Adrenal gland (tissue), 5 donors: ENCODE data around the gene FADS2.

Experiments
- CTCF ChIP-seq, 6 experiments: fragments of 450-650 bp in 4 of 6; fragments of 200-600 bp in 2 of 6; sonication (generic) in 1 of 6; IDR thresholded peaks; 1 replicate in 5 of 6; 2 replicates in 1 of 6; pipeline versions ENCODE4 v1.5.1 to v1.8.0; 2016 to 2021; ENCODE audit warnings: antibody characterized with exemption in 6 of 6, mild to moderate bottlenecking in 2 of 6, moderate library complexity in 1 of 6
- POLR2A ChIP-seq, 2 donors: fragments of 450-650 bp; IDR thresholded peaks; one replicate each; pipeline ENCODE4 v1.6.1; 2017; ENCODE audit warnings: antibody characterized with exemption in 2 of 2, mild to moderate bottlenecking in 2 of 2, moderate library complexity in 1 of 2
- donor health status: DM: no; HTN: no; CAD: no.

- TF ChIP-seq POLR2A (IDR thresholded peaks at IDR 0.05) = no peak
- TF ChIP-seq CTCF (IDR thresholded peaks at IDR 0.05) = no peak
Observed at GRCh38 chr11:61800331-61801281, 27.5 kb upstream of the FADS2 start.
